K562 (cell line): Measurements from ENCODE around the gene ITPRIPL1. TPM values are rescaled to one million over a fixed set of nuclear protein-coding genes. Genes with fewer than 3 reads are reported as not detected.
A peak's percentile ranks its signal among the peaks of the same experiment; 100 is the strongest.

ENCODE experiments used
- ATAC-seq: fragments of 200-7000 bp; cut with Tn5 transposase; 3 replicates; pipeline ENCODE4 v1.9.1; 2020; ENCODE audit warnings: moderate library complexity
- BruUV-seq: library from RNA; stranded (reverse); fragments of 400-500 nt; replicated peaks from 2 replicates; lab custom pipeline; 2021; lab: Mats Ljungman, UMichigan
- CTCF ChIA-PET: fragments of 300-600 bp; formaldehyde crosslinking; extraction: SDS; loops from one replicate; lab custom pipeline; 2021; ENCODE audit warnings: low intra/inter-chr PET ratio; lab: Yijun Ruan, JAX
- POLR2A ChIA-PET: fragments of 300-600, 350-650 bp; sonication (Branson Sonifier 250); formaldehyde crosslinking; extraction: SDS; loops from one replicate; lab custom pipeline; 2021; ENCODE audit warnings: antibody characterized with exemption, inconsistent platforms; lab: Yijun Ruan, JAX
- DNase-seq, 4 experiments: peaks; one replicate each; pipeline versions ENCODE4 v3.0.0 to v3.0.0-alpha.2; 2011 to 2018; ENCODE audit warnings: low spot score in 3 of 4, mixed read lengths in 3 of 4; ENCODE audit errors: extremely low read depth in 1 of 4
- FAIRE-seq: peaks from 2 replicates; lab custom pipeline; 2011; peaks lifted over from hg19 to GRCh38; lab: Jason Lieb, UNC
- H2AFZ ChIP-seq: 2 replicates; pipeline ENCODE4 v1.6.0; 2011; ENCODE audit warnings: low read depth, low read length, control low read depth, inconsistent platforms
- H3K27ac ChIP-seq: fragments of 200-600 bp; 3 replicates; pipeline ENCODE4 v1.8.0; 2011; ENCODE audit warnings: low read depth, mild to moderate bottlenecking, control low read depth, inconsistent platforms, low read length, moderate library complexity, mixed read lengths; ENCODE audit errors: extremely low read depth
- H3K27me3 ChIP-seq, 2 experiments: fragments of 300-600 bp in 1 of 2; 2 replicates in 1 of 2; 3 replicates in 1 of 2; pipeline versions ENCODE4 v1.6.0 to v1.8.0; 2011; ENCODE audit warnings: inconsistent platforms in 2 of 2, low read length in 2 of 2, mild to moderate bottlenecking in 1 of 2, mixed read lengths in 1 of 2, moderate library complexity in 1 of 2; ENCODE audit not compliant: control insufficient read depth in 2 of 2, insufficient read depth in 2 of 2
- H3K36me3 ChIP-seq: fragments of 300-600 bp; 3 replicates; pipeline ENCODE4 v1.8.0; 2011; ENCODE audit warnings: mild to moderate bottlenecking, low read length, inconsistent platforms; ENCODE audit not compliant: control insufficient read depth, insufficient read depth
- H3K4me1 ChIP-seq, 2 experiments: fragments of 200-600 bp in 1 of 2; replicated peaks in 1 of 2; 2 replicates in 1 of 2; 3 replicates in 1 of 2; pipeline versions ENCODE4 v1.5.1 to v1.8.0; 2011; ENCODE audit warnings: inconsistent platforms in 2 of 2, low read length in 2 of 2, mild to moderate bottlenecking in 1 of 2, mixed read lengths in 1 of 2, moderate library complexity in 1 of 2; ENCODE audit not compliant: control insufficient read depth in 2 of 2, insufficient read depth in 2 of 2
- H3K4me2 ChIP-seq: 2 replicates; pipeline ENCODE4 v1.6.1; 2011; ENCODE audit warnings: low read length, control low read depth, inconsistent platforms, mixed read lengths; ENCODE audit not compliant: insufficient read depth
- H3K4me3 ChIP-seq: fragments of 200-600 bp; sonication (generic), shearing (Covaris generic); 2 replicates; pipeline ENCODE4 v1.5.1; 2016; ENCODE audit warnings: control low read depth, inconsistent platforms
- H3K79me2 ChIP-seq: fragments of 200-600 bp; 3 replicates; pipeline ENCODE4 v1.8.0; 2011; ENCODE audit warnings: low read length, inconsistent platforms; ENCODE audit not compliant: control insufficient read depth, insufficient read depth
- H3K9ac ChIP-seq, 2 experiments: 2 replicates each; pipeline versions ENCODE4 v1.6.0 to v1.6.1; 2011; ENCODE audit warnings: low read depth in 2 of 2, low read length in 2 of 2, control low read depth in 1 of 2, inconsistent platforms in 1 of 2, mild to moderate bottlenecking in 1 of 2, mixed read lengths in 1 of 2; ENCODE audit not compliant: insufficient read depth in 1 of 2
- H3K9me1 ChIP-seq: one replicate; pipeline ENCODE4 v1.6.0; 2011; ENCODE audit warnings: inconsistent platforms, mild to moderate bottlenecking, low read length, moderate library complexity; ENCODE audit not compliant: control insufficient read depth, insufficient read depth
- H3K9me3 ChIP-seq: replicated peaks from 2 replicates; pipeline ENCODE4 v1.5.1; 2011; ENCODE audit warnings: low read depth, low read length, inconsistent platforms; ENCODE audit not compliant: control insufficient read depth, insufficient read depth
- H4K20me1 ChIP-seq: replicated peaks from 2 replicates; pipeline ENCODE4 v1.6.1; 2011; ENCODE audit warnings: low read length, inconsistent platforms, mixed read lengths; ENCODE audit not compliant: control insufficient read depth, insufficient read depth
- HLTF ChIP-seq: fragments of 450-650 bp; IDR thresholded peaks from 2 replicates; pipeline ENCODE4 v1.6.1; 2016
- WGBS: fragments of 100-300 bp; shearing (Covaris generic); methylation state at CpG from one replicate; pipeline ENCODE4 v1.1.6; 2016; ENCODE audit warnings: low coverage, mixed read lengths; ENCODE audit not compliant: insufficient coverage; ENCODE audit errors: missing lambda C conversion rate; 5-methylcytosine and 5-hydroxymethylcytosine counted together
- in situ Hi-C: fragments of 300-500 bp; cut with MboI; formaldehyde crosslinking; loops from 4 replicates; pipeline ENCODE4 v1.15.0; 2018; ENCODE audit warnings: inconsistent platforms, mixed read lengths
- intact Hi-C: fragments of 100-400 bp; cut with micrococcal nuclease; formaldehyde crosslinking; loops from 2 replicates; pipeline ENCODE4 v1.14.2; 2022
- polyA plus RNA-seq, 8 experiments: library from polyadenylated mRNA; depleted of rRNA in 4 of 8; stranded (reverse) in 5 of 8; unstranded in 3 of 8; fragments of >200 nt; fragmentation: Nextera tagmentation in 2 of 8; fragmentation: Illumina TruSeq in 1 of 8; extraction: Ambion mirVana in 2 of 8; extraction: Trizol in 1 of 8; gene quantifications; 2 replicates each; pipeline versions ENCODE4 v1.2.1 to v1.2.3, GENCODE V29; 2011 to 2014; ENCODE audit warnings: inconsistent platforms in 1 of 8, missing spikeins in 1 of 8
- total RNA-seq, 7 experiments: library from RNA; depleted of rRNA in 6 of 7; stranded (reverse); fragments of >200 nt in 6 of 7; fragmentation: Illumina TruSeq in 2 of 7; extraction: Trizol in 2 of 7; gene quantifications; 2 replicates each; pipeline versions ENCODE4 v1.2.1 to v1.2.3, GENCODE V29; 2011 to 2021; ENCODE audit warnings: low replicate concordance in 1 of 7
- TF ChIP-seq, protein P1 (sequence below): IDR thresholded peaks from 2 replicates; pipeline ENCODE4 v1.6.1; 2016; ENCODE audit warnings: missing genetic modification characterization, missing compliant biosample characterization

Gene ITPRIPL1
- total and polyA plus RNA-seq, 9 of the 15 experiments (the other 6 are each of a cell fraction or from before 2014, with no cell fraction given) = 0.99 to 9.0 (median 6.4) TPM

DNA sequence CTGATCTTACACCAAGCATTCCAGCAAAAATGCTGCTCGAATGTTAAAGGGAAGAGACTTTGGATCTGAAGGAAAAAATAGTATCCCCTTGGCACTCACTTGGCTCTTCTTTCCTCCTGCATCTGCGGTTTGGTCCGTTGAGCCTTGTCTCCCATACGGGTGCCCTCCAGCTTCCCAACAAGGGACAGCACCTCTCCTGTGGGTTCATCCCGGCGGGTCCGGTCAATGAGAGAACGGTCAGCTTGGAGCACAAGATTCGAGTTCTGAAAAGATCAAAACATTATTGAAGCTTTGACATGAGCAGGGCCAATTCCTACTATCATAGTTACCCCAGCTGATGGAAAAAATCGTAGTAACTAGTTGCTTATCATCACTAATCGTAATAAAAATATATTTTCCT, 20.5 kb upstream of the ITPRIPL1 start:
- no peaks in the 10 kb centered on the region for H3K9me3 ChIP-seq
- peak overlapping the region; percentile 91 for H3K27ac ChIP-seq
- FAIRE-seq (no peak), ATAC-seq (no peak), DNase-seq (no peak)
- no peaks in the 10 kb centered on the region for H3K9me1 ChIP-seq
- H3K79me2 ChIP-seq = peaks cover 61% of the 10 kb centered on the region
- peaks cover 50% of the 10 kb centered on the region for H3K36me3 ChIP-seq
- no peaks in the 10 kb centered on the region for H3K27me3 ChIP-seq
- no peak for TF ChIP-seq HLTF
- TF ChIP-seq, protein P1, sequence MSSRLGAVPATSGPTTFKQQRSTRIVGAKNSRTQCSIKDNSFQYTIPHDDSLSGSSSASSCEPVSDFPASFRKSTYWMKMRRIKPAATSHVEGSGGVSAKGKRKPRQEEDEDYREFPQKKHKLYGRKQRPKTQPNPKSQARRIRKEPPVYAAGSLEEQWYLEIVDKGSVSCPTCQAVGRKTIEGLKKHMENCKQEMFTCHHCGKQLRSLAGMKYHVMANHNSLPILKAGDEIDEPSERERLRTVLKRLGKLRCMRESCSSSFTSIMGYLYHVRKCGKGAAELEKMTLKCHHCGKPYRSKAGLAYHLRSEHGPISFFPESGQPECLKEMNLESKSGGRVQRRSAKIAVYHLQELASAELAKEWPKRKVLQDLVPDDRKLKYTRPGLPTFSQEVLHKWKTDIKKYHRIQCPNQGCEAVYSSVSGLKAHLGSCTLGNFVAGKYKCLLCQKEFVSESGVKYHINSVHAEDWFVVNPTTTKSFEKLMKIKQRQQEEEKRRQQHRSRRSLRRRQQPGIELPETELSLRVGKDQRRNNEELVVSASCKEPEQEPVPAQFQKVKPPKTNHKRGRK (tag) = 0 out of 2 replicates have a peak, but pooled peaks have one; percentile 0
- POLR2A ChIA-PET = interaction anchor here (0.6 to 2.9 kb wide), 8 partner anchors 8 to 328 kb away, joined by 3 to 15 read pairs (median 6); partner anchors contain the start of genes NCAPH and STARD7
- H3K4me3 ChIP-seq = peak overlapping the region; percentile 93
- peaks cover 13 to 14% of the 10 kb centered on the region in 2 experiments; a peak in 3 of 5 replicates for H3K4me1 ChIP-seq
- CTCF ChIA-PET = no interaction called here
- in situ Hi-C loops = no loop called here
- H2AFZ ChIP-seq = peak overlapping the region; percentile 92
- intact Hi-C loops = loop anchor here (1.0 to 10.0 kb wide), 3 partner anchors 16 to 200 kb away; partner anchors contain the start of genes NCAPH and NEURL3
- H4K20me1 ChIP-seq = no peaks in the 10 kb centered on the region
- TSS peak; percentile 59 for BruUV-seq
- 17% methylated on average over 11 of the region's 11 CpGs for WGBS
- peak overlapping the region; percentile 99 for H3K4me2 ChIP-seq
- H3K9ac ChIP-seq = peak overlapping the region; percentile 87 to 98; a peak in 3 of 4 replicates
